GM10847 (cell line): ENCODE measurements around the gene ST3GAL3.

Source experiments
- POLR2A ChIP-seq: IDR thresholded peaks from 2 replicates; pipeline ENCODE4 v1.6.1; 2011; ENCODE audit not compliant: insufficient read length; ENCODE audit errors: extremely low read depth

The ST3GAL3 gene

GRCh38 chr1:43934101-43934985, 227.0 kb downstream of the ST3GAL3 start:
- TF ChIP-seq POLR2A: no peak

GRCh38 chr1:43934986-43935324, 227.6 kb downstream of the ST3GAL3 start:
- TF ChIP-seq POLR2A: no peak

- no peak for TF ChIP-seq POLR2A
These were observed 228.5 kb downstream of the ST3GAL3 start for GRCh38 chr1:43935711-43936427.

- no peak for TF ChIP-seq POLR2A
These were observed 229.3 kb downstream of the ST3GAL3 start for GRCh38 chr1:43936431-43937151.

GRCh38 chr1:43937179-43937865, 230.0 kb downstream of the ST3GAL3 start:
- TF ChIP-seq POLR2A: no peak

- no peak for TF ChIP-seq POLR2A
These were observed 231.0 kb downstream of the ST3GAL3 start for GRCh38 chr1:43938383-43938782.

GRCh38 chr1:43938892-43939587, 231.7 kb downstream of the ST3GAL3 start:
- TF ChIP-seq POLR2A: no peak

- TF ChIP-seq POLR2A: no peak
These were observed 235.1 kb downstream of the ST3GAL3 start for GRCh38 chr1:43942411-43942810.

- no peak for TF ChIP-seq POLR2A
These were observed 237.5 kb downstream of the ST3GAL3 start for GRCh38 chr1:43944860-43945259.

- TF ChIP-seq POLR2A: no peak
These were observed 238.4 kb downstream of the ST3GAL3 start for GRCh38 chr1:43945674-43946235.

GRCh38 chr1:43946236-43947060, 239.1 kb downstream of the ST3GAL3 start, which contains the start of gene IPO13:
Gene IPO13, plus strand, starts transcription at chr1:43946950. Its CDS starts 651 bp downstream, at chr1:43947601.
- TF ChIP-seq POLR2A: peak; percentile 88

GRCh38 chr1:43947061-43947873, 239.9 kb downstream of the ST3GAL3 start:
- TF ChIP-seq POLR2A: no peak
